ENCODE measurements around the gene ROBO1. TPM values are rescaled to one million over a fixed set of nuclear protein-coding genes. Genes with fewer than 3 reads are reported as not detected.

ROBO1 gene
- total and polyA plus RNA-seq, 2 of the 8 experiments (the other 6 are each of a cell fraction or from before 2014, with no cell fraction given): 51.4 to 91.0 TPM

GRCh38 chr3:79412537-79412936 lies 355.3 kb downstream of the ROBO1 start:
- no peaks in the 10 kb centered on the region for H3K9me3 ChIP-seq (ENCODE audit: insufficient read depth in 2 of 2, low read depth in 1 of 2, low read length in 1 of 2)
- H2BK15ac ChIP-seq (ENCODE audit: low read length): no peak overlapping the region
- no peaks in the 10 kb centered on the region for H4K20me1 ChIP-seq (replicated peaks in 1 of 2; ENCODE audit: control insufficient read depth in 1 of 2, insufficient read depth in 2 of 2, low read length in 2 of 2)
- no peaks in the 10 kb centered on the region for H3K4me1 ChIP-seq (replicated peaks in 1 of 4; ENCODE audit: control insufficient read depth in 3 of 4, insufficient read depth in 4 of 4, low read length in 3 of 4)
- 0% methylated on average over 1 of the region's 1 CpG; no CpG with 5 or more reads in 1 of the 2 experiments for WGBS, 2 experiments (ENCODE audit: extremely low coverage in 1 of 2, insufficient coverage in 1 of 2, insufficient read length in 1 of 2, insufficient replicate concordance in 2 of 2, low coverage in 1 of 2, low lambda C conversion rate in 2 of 2, missing lambda C conversion rate in 1 of 2)
- TF ChIP-seq MAX (IDR thresholded peaks at IDR 0.05) (no peak), ASH2L (IDR thresholded peaks at IDR 0.05; ENCODE audit: low read length) (no peak), CBX8 (IDR thresholded peaks at IDR 0.05; ENCODE audit: borderline replicate concordance, low read depth, low read length) (no peak), CBX5 (IDR thresholded peaks at IDR 0.05; ENCODE audit: low read depth, low read length) (no peak), NANOG (IDR thresholded peaks at IDR 0.05; ENCODE audit: insufficient read depth, low read depth, low read length, poor library complexity, severe bottlenecking) (no peak), SUZ12 (IDR thresholded peaks at IDR 0.05; ENCODE audit: low read length) (no peak), SIX5 (IDR thresholded peaks at IDR 0.05; ENCODE audit: low read depth, low read length) (no peak), HDAC6 (IDR thresholded peaks at IDR 0.05; ENCODE audit: low read depth, low read length) (no peak)
- TF ChIP-seq, protein P1, sequence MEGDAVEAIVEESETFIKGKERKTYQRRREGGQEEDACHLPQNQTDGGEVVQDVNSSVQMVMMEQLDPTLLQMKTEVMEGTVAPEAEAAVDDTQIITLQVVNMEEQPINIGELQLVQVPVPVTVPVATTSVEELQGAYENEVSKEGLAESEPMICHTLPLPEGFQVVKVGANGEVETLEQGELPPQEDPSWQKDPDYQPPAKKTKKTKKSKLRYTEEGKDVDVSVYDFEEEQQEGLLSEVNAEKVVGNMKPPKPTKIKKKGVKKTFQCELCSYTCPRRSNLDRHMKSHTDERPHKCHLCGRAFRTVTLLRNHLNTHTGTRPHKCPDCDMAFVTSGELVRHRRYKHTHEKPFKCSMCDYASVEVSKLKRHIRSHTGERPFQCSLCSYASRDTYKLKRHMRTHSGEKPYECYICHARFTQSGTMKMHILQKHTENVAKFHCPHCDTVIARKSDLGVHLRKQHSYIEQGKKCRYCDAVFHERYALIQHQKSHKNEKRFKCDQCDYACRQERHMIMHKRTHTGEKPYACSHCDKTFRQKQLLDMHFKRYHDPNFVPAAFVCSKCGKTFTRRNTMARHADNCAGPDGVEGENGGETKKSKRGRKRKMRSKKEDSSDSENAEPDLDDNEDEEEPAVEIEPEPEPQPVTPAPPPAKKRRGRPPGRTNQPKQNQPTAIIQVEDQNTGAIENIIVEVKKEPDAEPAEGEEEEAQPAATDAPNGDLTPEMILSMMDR (IDR thresholded peaks at IDR 0.05; ENCODE audit: control extremely low read depth in 1 of 3, insufficient read depth in 1 of 3, low read depth in 1 of 3, low read length in 3 of 3): no peak
- H2BK20ac ChIP-seq (ENCODE audit: low read length): no peak overlapping the region
- DNase-seq (ENCODE audit: low read depth in 1 of 2, low spot score in 2 of 2) (no peak), FAIRE-seq (no peak)
- no peaks in the 10 kb centered on the region for H3K23me2 ChIP-seq (ENCODE audit: low read depth, low read length)
- POLR2A ChIA-PET (ENCODE audit: partially characterized antibody): no interaction called here
- CTCF ChIA-PET (ENCODE audit: partially characterized antibody): no interaction called here
- H3K14ac ChIP-seq (ENCODE audit: insufficient read length): no peak overlapping the region
- no peak overlapping the region for H4K8ac ChIP-seq (ENCODE audit: extremely low read depth, insufficient read depth, low read length)
- no peak overlapping the region for H3K4me2 ChIP-seq (ENCODE audit: insufficient read depth in 1 of 2, low read depth in 2 of 2, low read length in 2 of 2)
- no peak overlapping the region for H3K18ac ChIP-seq (ENCODE audit: extremely low read depth, low read length)
- H2BK12ac ChIP-seq (ENCODE audit: low read depth, low read length): no peak overlapping the region
- H2AK5ac ChIP-seq (ENCODE audit: low read depth, low read length): no peak overlapping the region
- H3K27ac ChIP-seq (ENCODE audit: low read depth, low read length): no peak overlapping the region
- H3K79me2 ChIP-seq (ENCODE audit: control insufficient read depth in 1 of 2, insufficient read depth in 2 of 2, low read length in 2 of 2): no peaks in the 10 kb centered on the region
- H3K9ac ChIP-seq (replicated peaks in 1 of 4; ENCODE audit: extremely low read depth in 1 of 4, low read depth in 3 of 4, low read length in 3 of 4): peak overlapping the region in 1 of 4 experiments; percentile 8; a peak in 1 of 7 replicates
- no peak overlapping the region for H4K91ac ChIP-seq (replicated peaks; ENCODE audit: insufficient read length, low read length)
- H2BK5ac ChIP-seq (ENCODE audit: low read depth, low read length): no peak overlapping the region
- no peak overlapping the region for H3K4ac ChIP-seq (replicated peaks; ENCODE audit: insufficient read length, low read depth, low read length)
- H3K23ac ChIP-seq (ENCODE audit: insufficient read length): no peak overlapping the region
- no peak overlapping the region for H3K56ac ChIP-seq (replicated peaks; ENCODE audit: insufficient read length, low read depth, low read length)
- H3K4me3 ChIP-seq (ENCODE audit: extremely low read depth in 1 of 4, insufficient read depth in 2 of 4, low read depth in 3 of 4, low read length in 4 of 4): no peak overlapping the region
- H2AFZ ChIP-seq (ENCODE audit: low read length): no peak overlapping the region
- H2BK120ac ChIP-seq (replicated peaks; ENCODE audit: low read depth, low read length): no peak overlapping the region
- H3K79me1 ChIP-seq (ENCODE audit: low read depth, low read length): no peaks in the 10 kb centered on the region
- H3K36me3 ChIP-seq (ENCODE audit: control insufficient read depth in 2 of 4, insufficient read depth in 4 of 4, low read length in 3 of 4): no peaks in the 10 kb centered on the region
- H4K5ac ChIP-seq (ENCODE audit: insufficient read length, low read depth, low read length): no peak overlapping the region
- no peaks in the 10 kb centered on the region for H3K27me3 ChIP-seq (replicated peaks in 1 of 4; ENCODE audit: control insufficient read depth in 3 of 4, extremely low read depth in 1 of 4, insufficient read depth in 3 of 4, low read length in 3 of 4)
